CD1c-positive myeloid dendritic cell (primary cell): ENCODE data around the gene NKD1.

ENCODE experiments used
- DNase-seq: peaks from one replicate; pipeline ENCODE4 v3.0.0-alpha.2; 2016; ENCODE audit errors: extremely low spot score

The NKD1 gene

GRCh38 chr16:50673496-50674275 is 125.5 kb downstream of the NKD1 start:
- DNase-seq: no peak

GRCh38 chr16:50674831-50675230 is 126.6 kb downstream of the NKD1 start:
- no peak for DNase-seq

GRCh38 chr16:50675686-50676610 is 127.8 kb downstream of the NKD1 start:
- DNase-seq: no peak

DNA sequence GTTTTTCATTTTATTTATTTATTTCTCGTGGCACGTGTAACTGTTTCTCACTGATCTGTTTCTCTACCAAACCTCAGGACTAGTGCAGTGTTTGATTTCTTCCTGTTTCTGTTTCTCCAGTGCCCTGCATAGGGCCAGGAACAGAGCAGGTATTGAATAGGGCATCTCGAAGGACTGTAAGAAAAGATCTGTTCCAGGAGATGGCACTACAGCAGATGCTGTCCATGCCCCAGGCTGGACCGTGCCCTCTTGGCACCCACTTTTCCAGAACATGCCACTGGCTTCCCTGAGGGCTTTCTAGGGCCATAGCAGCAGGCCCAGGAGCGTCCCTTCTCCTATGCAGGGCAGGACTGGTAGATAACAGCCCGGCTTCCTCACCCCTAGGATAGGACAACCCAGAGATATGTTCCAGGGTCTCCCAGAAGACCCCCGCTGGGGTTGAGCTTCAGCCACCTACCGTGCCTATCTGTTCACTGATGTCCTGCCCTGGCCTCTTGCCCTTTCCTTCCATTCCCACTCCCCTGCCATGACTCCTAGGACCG is 128.6 kb downstream of the NKD1 start:
- DNase-seq: no peak

DNA sequence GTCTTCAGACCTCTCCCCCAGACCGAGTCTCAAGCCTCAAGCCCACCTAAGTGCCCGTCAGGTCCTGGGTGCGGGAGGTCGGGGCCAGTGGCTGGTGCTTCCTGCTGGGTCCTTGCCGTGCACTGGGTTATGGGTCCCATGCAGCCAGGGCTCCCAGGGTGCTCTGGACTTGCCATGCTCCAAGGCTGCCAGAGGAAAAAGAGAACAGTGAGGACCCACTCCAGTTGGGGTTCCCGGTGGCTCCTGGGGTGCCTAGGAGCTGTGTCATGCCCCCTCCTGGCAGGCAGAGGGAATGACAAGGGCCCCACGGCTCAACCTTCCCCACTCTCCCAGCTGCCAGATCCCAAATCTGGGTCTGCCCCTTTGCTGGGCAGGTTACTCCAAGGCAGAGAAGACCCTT is 129.2 kb downstream of the NKD1 start:
- no peak for DNase-seq

DNA sequence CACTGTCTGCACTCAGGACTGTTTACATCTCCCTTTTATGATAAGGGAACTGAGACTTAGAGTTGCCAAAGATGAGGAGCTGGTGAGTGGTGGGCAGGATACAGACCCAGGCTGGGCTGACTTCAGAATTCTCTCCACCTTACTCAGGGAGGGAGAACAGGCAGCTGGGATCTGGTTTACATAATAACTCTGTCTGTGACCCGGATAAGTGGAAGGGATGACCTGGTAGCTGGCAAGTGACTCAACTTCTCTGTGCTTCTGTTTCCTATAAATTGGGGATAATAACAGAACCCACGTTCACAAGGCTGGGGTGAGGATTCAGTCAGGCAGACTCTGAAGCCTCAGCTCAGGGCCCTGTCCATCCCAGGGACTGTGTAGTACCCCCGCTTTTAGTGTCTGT is 130.3 kb downstream of the NKD1 start:
- DNase-seq: peak; percentile 61

DNA sequence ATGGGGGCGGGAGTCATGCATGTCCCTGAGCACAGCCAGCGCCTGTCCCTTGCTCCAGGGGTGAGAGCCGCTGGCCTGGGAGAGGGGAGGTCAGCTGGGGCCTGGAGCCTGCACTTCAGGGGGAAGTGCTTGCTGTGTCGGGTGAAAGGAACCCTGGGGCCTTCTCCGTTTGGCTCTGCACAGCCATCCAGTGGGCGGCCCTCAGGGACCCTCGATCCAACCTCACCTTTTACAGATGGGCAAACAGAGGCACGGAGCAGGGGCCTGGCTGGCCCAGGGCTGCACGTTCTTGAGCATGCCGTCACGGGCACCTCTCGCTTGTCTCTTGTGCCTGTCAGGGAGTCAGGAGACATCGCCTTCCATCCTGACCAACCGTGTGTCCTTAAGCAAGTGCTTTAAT is 131.1 kb downstream of the NKD1 start:
- DNase-seq: no peak

DNA sequence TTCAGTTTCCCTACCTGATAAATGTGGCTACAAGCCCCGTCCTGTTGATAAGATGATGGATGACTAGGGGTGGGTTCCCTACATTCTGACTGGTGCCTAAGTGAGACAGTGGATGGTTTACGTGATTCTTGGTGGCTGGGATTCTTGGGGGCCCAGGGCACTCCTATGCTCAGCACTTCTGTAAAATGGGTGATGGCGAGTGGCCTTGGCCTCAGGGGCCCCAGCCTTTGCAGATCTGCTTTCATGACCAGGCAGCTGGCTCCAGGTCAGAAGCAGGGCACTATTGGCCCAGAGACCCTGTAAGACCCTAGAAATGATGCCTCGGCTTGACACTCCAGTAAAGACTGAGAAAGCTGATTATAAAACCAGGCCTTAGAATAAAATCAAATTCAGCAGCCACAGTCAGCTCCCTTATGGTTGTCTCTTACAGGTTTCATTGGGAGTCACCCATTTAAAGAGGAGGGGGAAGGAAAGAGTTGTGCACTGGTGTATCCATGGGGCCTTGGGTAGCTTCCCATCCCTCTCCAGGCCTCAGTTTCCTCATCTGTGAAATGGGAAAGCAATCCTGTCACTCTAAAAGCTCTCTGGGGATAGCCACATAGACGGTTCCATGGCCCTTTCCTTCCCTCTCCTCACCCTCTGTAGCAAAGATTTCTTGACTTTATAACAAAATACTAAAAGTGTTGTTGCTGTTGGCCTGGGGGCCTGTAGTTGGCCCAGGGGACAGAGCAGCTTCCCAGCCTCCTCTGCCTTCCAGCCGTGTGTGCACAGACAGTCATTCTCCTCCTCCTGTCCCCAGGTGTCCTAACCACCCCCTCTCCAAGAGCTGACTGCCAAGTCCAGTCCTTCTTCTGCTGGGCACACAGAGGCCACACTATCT is 131.7 kb downstream of the NKD1 start:
- DNase-seq: no peak

GRCh38 chr16:50680556-50680893 is 132.3 kb downstream of the NKD1 start:
- DNase-seq: no peak

DNA sequence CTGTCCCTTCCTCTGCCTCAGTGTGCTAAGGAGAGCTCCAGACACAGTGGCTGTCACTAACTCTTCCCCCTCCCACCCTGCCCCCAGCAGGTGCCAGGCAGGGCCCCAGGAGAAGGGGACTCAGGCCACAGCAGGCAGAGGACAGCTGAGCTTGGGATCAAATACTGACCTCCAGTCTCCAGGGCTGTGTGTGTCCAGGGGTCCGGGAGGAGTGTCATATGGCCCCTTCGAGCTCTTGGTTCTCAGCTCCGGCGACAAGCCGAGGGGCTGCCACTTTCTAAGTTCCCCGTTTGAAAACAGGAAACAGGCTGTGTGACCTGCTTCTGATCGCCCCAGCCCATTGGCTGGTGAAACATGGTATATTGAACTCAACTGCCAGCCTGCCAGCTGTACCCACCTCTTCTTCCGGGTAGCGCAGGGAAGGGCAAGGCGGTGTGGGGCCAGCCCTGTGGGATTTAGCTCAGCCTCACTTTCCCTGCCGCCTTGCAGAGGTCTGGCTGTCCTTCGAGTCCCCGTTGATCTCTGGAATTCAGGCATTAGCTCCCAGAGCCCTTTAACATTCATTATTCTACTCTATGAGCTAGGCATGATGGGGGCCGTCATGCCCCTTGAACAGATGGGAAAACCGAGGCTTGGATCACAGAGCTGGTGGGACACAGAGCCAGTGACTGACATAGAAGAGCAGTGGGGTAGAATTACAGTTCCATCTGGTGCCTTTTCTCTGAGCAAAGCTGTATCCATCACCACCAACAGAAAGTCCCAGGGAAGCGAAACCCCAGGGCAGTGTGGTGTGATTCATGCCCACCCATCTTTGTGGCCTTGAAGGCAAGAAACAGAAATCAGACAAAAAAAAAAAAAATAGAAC is 133.1 kb downstream of the NKD1 start, which contains the start of gene SNX20:
Gene SNX20, minus strand, starts transcription at position 292 of the 865 bp plus-strand sequence. CDS start 3,786 bp downstream, outside the sequence.
- DNase-seq: peak; percentile 79

GRCh38 chr16:50683689-50684374 is 135.6 kb downstream of the NKD1 start:
- peak; percentile 89 for DNase-seq

DNA sequence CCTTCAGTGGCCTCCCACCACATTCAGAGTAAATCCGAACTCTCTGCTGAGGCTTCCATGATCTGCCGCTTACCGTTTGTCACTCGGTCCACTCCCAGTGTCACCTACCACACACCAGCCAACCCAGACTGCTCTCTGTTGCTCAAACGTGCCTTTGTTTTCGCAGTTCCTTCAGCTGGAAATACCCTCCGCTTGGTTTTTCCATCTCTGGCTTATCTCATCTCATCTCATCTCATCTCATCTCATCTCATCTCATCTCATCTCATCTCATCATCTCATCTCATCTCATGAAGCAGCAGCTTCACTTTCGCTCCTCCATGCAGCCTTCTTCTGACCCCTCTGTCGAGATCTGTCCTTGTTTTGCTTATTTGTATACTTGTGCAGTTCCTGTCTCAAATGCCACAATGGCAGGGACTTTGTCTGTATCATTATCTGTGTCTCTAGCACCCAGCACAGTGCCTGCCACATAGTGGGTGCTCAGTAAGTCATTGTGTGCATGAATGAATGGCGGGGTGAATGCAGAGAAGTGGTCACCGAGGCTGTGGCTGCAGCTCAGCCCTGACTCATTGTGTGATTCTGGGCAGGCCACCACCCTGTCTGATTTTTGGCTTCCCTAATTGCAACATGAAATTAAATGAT is 136.7 kb downstream of the NKD1 start:
- DNase-seq: peak; percentile 73

- DNase-seq: peak; percentile 52
Measured at GRCh38 chr16:50685462-50686063, 137.4 kb downstream of the NKD1 start.

- DNase-seq: no peak
Measured at GRCh38 chr16:50688083-50688482, 139.9 kb downstream of the NKD1 start.

GRCh38 chr16:50688867-50689266 is 140.7 kb downstream of the NKD1 start:
- peak; percentile 52 for DNase-seq

DNA sequence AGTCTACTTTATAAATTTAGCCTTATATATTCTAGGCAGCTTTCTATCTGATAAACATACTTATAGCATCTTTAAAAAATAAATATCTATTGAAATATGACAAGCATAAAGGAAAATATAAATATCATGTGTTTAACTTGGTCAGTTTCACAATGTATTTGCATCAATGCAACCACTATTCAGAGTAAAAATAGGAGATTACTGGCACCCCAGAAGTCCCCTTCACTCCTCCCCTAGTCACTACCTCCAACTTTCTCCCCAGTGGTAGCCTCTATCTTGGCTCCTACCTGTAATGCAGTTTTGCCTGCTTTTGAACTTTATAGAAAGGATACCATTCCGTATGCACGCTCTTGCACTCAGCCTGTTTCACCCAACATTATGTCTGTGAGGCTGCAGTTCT is 142.0 kb downstream of the NKD1 start:
- DNase-seq: no peak

- DNase-seq: no peak
Measured at GRCh38 chr16:50692644-50692998, 144.4 kb downstream of the NKD1 start.

DNA sequence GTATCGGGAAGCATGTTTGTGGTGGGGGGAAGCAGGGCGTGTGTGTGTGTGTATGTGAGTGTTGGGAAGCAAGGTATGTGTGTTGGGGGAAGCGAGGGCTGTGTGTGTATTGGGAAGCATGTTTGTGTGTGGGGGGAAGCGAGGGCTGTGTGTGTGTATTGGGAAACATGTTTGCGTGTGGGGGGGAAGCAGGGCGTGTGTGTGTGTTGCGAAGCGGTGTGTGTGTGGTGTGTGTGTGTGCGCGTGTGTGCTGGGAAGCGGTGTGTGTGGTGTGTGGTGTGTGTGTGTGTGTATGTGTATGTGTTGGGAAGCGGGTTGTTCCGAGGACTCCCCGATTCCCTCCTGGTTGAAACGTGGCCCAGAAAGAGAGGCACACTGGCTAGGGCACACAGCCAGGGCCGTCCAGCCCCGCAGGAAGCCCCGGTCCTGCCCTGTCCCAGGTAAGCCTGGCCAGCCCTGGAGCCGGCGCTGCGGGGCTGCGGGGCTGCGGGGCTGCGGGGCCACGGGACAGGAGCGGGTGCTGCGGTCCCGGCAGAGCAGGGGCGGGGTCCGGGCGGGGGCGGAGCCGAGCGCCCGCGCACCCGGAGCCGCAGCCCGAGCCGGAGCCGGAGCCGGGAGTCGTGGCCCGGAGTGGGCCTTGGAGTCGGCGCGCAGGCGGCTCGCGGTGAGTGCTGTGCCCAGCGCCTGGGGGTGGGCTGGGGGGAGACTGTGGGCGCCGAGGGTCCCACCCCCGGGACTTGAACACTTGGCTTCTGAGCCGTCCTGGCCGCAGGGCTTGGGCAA is 145.0 kb downstream of the NKD1 start, which contains the start of gene NOD2:
Gene NOD2, plus strand, starts transcription at position 608 of the 783 bp plus-strand sequence. CDS start 5,890 bp downstream, outside the sequence.
- DNase-seq: peak; percentile 45
